ENCODE data around the gene DIABLO. TPM values are rescaled to one million over a fixed set of nuclear protein-coding genes. Genes with fewer than 3 reads are reported as not detected.

The DIABLO gene
- total RNA-seq, 1 experiment from 2014 or later: 74.6 TPM

- Histone ChIP-seq H4K5ac (ENCODE audit: insufficient read length, low read depth, low read length) (no peak overlapping the region), H3K9me3 (ENCODE audit: control insufficient read depth, low read depth, low read length) (no peaks in the 10 kb centered on the region), H3K4ac (ENCODE audit: low read depth, low read length) (no peak overlapping the region), H2AFZ (ENCODE audit: low read length) (no peak overlapping the region), H4K8ac (replicated peaks; ENCODE audit: insufficient read length, low read depth, low read length) (no peak overlapping the region), H3K56ac (ENCODE audit: insufficient read length, low read depth, low read length) (no peak overlapping the region), H2BK15ac (ENCODE audit: low read depth, low read length) (no peak overlapping the region), H3K4me2 (ENCODE audit: insufficient read depth, insufficient read length, low read length) (no peak overlapping the region), H2BK5ac (ENCODE audit: insufficient read length, low read length) (no peak overlapping the region), H3K23me2 (ENCODE audit: insufficient read length, low read depth, low read length, poor library complexity, severe bottlenecking) (no peaks in the 10 kb centered on the region), H3K9ac (ENCODE audit: extremely low read depth, insufficient read length, low read length) (no peak overlapping the region), H3K79me2 (ENCODE audit: insufficient read depth, low read length) (no peaks in the 10 kb centered on the region), H3K4me1 (ENCODE audit: insufficient read depth, low read length) (no peaks in the 10 kb centered on the region), H2AK5ac (ENCODE audit: insufficient read length, low read length) (no peak overlapping the region), H3T11ph (ENCODE audit: low read length) (no peak overlapping the region), H3K18ac (ENCODE audit: insufficient read length, low read depth, low read length) (no peak overlapping the region), H3K23ac (ENCODE audit: insufficient read length, low read depth, low read length) (no peak overlapping the region), H2BK120ac (ENCODE audit: low read depth, low read length, poor library complexity, severe bottlenecking) (no peak overlapping the region), H3K27ac (ENCODE audit: insufficient read length, low read depth, low read length) (no peak overlapping the region), H3K79me1 (ENCODE audit: insufficient read depth, low read depth, low read length, poor library complexity, severe bottlenecking) (no peaks in the 10 kb centered on the region), H3K27me3 (ENCODE audit: insufficient read depth, low read length) (no peaks in the 10 kb centered on the region), H3K14ac (ENCODE audit: insufficient read depth, low read length) (no peak overlapping the region), H4K20me1 (ENCODE audit: control insufficient read depth, insufficient read depth, insufficient read length) (no peaks in the 10 kb centered on the region), H2BK20ac (ENCODE audit: low read depth, low read length, poor library complexity, severe bottlenecking) (no peak overlapping the region), H2BK12ac (ENCODE audit: insufficient read length, low read depth, low read length) (no peak overlapping the region), H4K91ac (ENCODE audit: insufficient read length, low read depth, low read length) (no peak overlapping the region)
- Mint-ChIP-seq H3K27me3 (ENCODE audit: low read depth) (peaks cover 3% of the 10 kb centered on the region), H3K9me3 (no peaks in the 10 kb centered on the region), H3K36me3 (ENCODE audit: insufficient read depth in 1 of 3, low read depth in 3 of 3) (no peaks in the 10 kb centered on the region), H3K27ac (0 out of 7 replicates have a peak overlapping the region, but pooled peaks of 1 of the 3 experiments have one; percentile 55), H3K4me1 (peaks cover 5 to 6% of the 10 kb centered on the region in 2 experiments; a peak in 2 of 4 replicates), H3K4me3 (no peak overlapping the region)
- no peak for DNase-seq
- WGBS (ENCODE audit: extremely low coverage, insufficient read length, low lambda C conversion rate): no CpG with 5 or more reads among the region's 3 CpGs
- TF ChIP-seq CTCF (conservative IDR thresholded peaks at IDR 0.05): no peak
These were observed 62.9 kb downstream of the DIABLO start for GRCh38 chr12:122162976-122163375.
